HepG2 (cell line): Measurements from ENCODE around the gene NUP107. TPM values are rescaled to one million over a fixed set of nuclear protein-coding genes. Genes with fewer than 3 reads are reported as not detected.

Experiments used
- AFF4 ChIP-seq: sonication (generic); formaldehyde crosslinking; IDR thresholded peaks from 2 replicates; pipeline ENCODE4 v1.4.0; 2020; ENCODE audit warnings: missing genetic modification reagents
- AKAP8 ChIP-seq: sonication (generic); formaldehyde crosslinking; IDR thresholded peaks from 2 replicates; pipeline ENCODE4 v1.5.1; 2020; ENCODE audit warnings: mild to moderate bottlenecking, missing genetic modification reagents
- ARID2 ChIP-seq: sonication (generic); formaldehyde crosslinking; IDR thresholded peaks from 2 replicates; pipeline ENCODE4 v1.8.1; 2022; ENCODE audit warnings: mild to moderate bottlenecking, missing genetic modification reagents, borderline replicate concordance
- BRCA1 ChIP-seq: sonication (generic); formaldehyde crosslinking; IDR thresholded peaks from 2 replicates; pipeline ENCODE4 v1.4.0; 2020; ENCODE audit warnings: missing genetic modification reagents
- ELF3 ChIP-seq: IDR thresholded peaks from 2 replicates; pipeline ENCODE4 v1.6.1; 2016; ENCODE audit warnings: missing genetic modification reagents, missing compliant biosample characterization
- GPN1 ChIP-seq: sonication (generic); formaldehyde crosslinking; IDR thresholded peaks from 2 replicates; pipeline ENCODE4 v1.5.1; 2020; ENCODE audit warnings: missing genetic modification reagents, borderline replicate concordance
- GTF3A ChIP-seq: sonication (generic); formaldehyde crosslinking; conservative IDR thresholded peaks from 2 replicates; pipeline ENCODE4 v1.4.0; 2020; ENCODE audit warnings: mild to moderate bottlenecking, missing genetic modification reagents
- KDM3A ChIP-seq: IDR thresholded peaks from 2 replicates; pipeline ENCODE4 v1.6.1; 2018; ENCODE audit warnings: low read depth, missing compliant biosample characterization
- NFE2 ChIP-seq: sonication (generic); formaldehyde crosslinking; IDR thresholded peaks from 2 replicates; pipeline ENCODE4 v1.4.0; 2020; ENCODE audit warnings: missing genetic modification reagents
- NR0B2 ChIP-seq: sonication (generic); formaldehyde crosslinking; IDR thresholded peaks from 2 replicates; pipeline ENCODE4 v1.4.0; 2020; ENCODE audit warnings: mild to moderate bottlenecking, missing genetic modification reagents
- RAD51 ChIP-seq: fragments of 450-650 bp; IDR thresholded peaks from 2 replicates; pipeline ENCODE4 v1.6.1; 2016; ENCODE audit warnings: borderline replicate concordance
- TGIF2 ChIP-seq: IDR thresholded peaks from 2 replicates; pipeline ENCODE4 v1.6.1; 2016; ENCODE audit warnings: control low read depth, missing compliant biosample characterization
- THAP11 ChIP-seq: IDR thresholded peaks from 2 replicates; pipeline ENCODE4 v1.6.1; 2016; ENCODE audit warnings: missing biosample characterization, missing genetic modification reagents
- TP53 ChIP-seq: sonication (generic); formaldehyde crosslinking; conservative IDR thresholded peaks from 2 replicates; pipeline ENCODE4 v1.4.0; 2020; ENCODE audit warnings: missing genetic modification reagents
- ZC3H4 ChIP-seq: sonication (generic); formaldehyde crosslinking; IDR thresholded peaks from 2 replicates; pipeline ENCODE4 v1.4.0; 2020; ENCODE audit warnings: missing genetic modification reagents, borderline replicate concordance
- ZKSCAN5 ChIP-seq: sonication (generic); formaldehyde crosslinking; IDR thresholded peaks from 2 replicates; pipeline ENCODE4 v1.5.1; 2020; ENCODE audit warnings: mild to moderate bottlenecking, missing genetic modification reagents
- ZMYM4 ChIP-seq: sonication (generic); formaldehyde crosslinking; IDR thresholded peaks from 2 replicates; pipeline ENCODE4 v1.8.1; 2023; ENCODE audit warnings: mild to moderate bottlenecking, missing genetic modification reagents
- ZNF143 ChIP-seq: sonication (generic); formaldehyde crosslinking; IDR thresholded peaks from 2 replicates; pipeline ENCODE4 v1.4.0; 2020; ENCODE audit warnings: missing genetic modification reagents
- ZNF232 ChIP-seq: sonication (generic); formaldehyde crosslinking; IDR thresholded peaks from 2 replicates; pipeline ENCODE4 v1.4.0; 2020; ENCODE audit warnings: missing genetic modification reagents, borderline replicate concordance
- ZNF382 ChIP-seq: sonication (generic); formaldehyde crosslinking; IDR thresholded peaks from 2 replicates; pipeline ENCODE4 v1.5.0; 2020; ENCODE audit warnings: missing genetic modification reagents, mild to moderate bottlenecking, borderline replicate concordance
- ZNF550 ChIP-seq: sonication (generic); formaldehyde crosslinking; IDR thresholded peaks from 2 replicates; pipeline ENCODE4 v1.4.0; 2020; ENCODE audit warnings: mild to moderate bottlenecking, missing genetic modification reagents, borderline replicate concordance
- ZNF713 ChIP-seq: sonication (generic); formaldehyde crosslinking; IDR thresholded peaks from 2 replicates; pipeline ENCODE4 v1.4.0; 2020; ENCODE audit warnings: mild to moderate bottlenecking, missing genetic modification reagents
- ZSCAN25 ChIP-seq: sonication (generic); formaldehyde crosslinking; IDR thresholded peaks from 2 replicates; pipeline ENCODE4 v1.8.0; 2022; ENCODE audit warnings: mild to moderate bottlenecking, missing genetic modification reagents
- polyA plus RNA-seq, 8 experiments: library from polyadenylated mRNA; depleted of rRNA in 3 of 8; stranded (reverse) in 7 of 8; unstranded in 1 of 8; fragments of >200 nt; fragmentation: Illumina TruSeq in 4 of 8; extraction: Trizol in 4 of 8; gene quantifications; 2 replicates each; pipeline versions ENCODE4 v1.2.1 to v1.2.3, GENCODE V29; 2011 to 2016; ENCODE audit warnings: low read depth in 4 of 8, missing spikeins in 1 of 8, mixed read lengths in 1 of 8; ENCODE audit not compliant: insufficient read depth in 1 of 8
- total RNA-seq, 5 experiments: library from RNA; depleted of rRNA; stranded (reverse); fragments of >200 nt; fragmentation: Illumina TruSeq; extraction: Trizol; gene quantifications; 2 replicates each; pipeline ENCODE4 v1.2.3, GENCODE V29; 2016; ENCODE audit warnings: low read depth in 1 of 5
- TF ChIP-seq, protein P1 (sequence below): sonication (generic); formaldehyde crosslinking; IDR thresholded peaks from 2 replicates; pipeline ENCODE4 v1.4.0; 2020; ENCODE audit warnings: missing genetic modification reagents

NUP107 gene
- total and polyA plus RNA-seq, 2 of the 13 experiments (the other 11 are each of a cell fraction or from before 2014, with no cell fraction given) = 54.7 to 100 TPM

- TF ChIP-seq ARID2 (CRISPR knock-in tag) (0 out of 2 replicates have a peak, but pooled peaks have one; percentile 77), ZMYM4 (CRISPR knock-in tag) (peak; percentile 95), GPN1 (CRISPR knock-in tag) (no peak), ELF3 (CRISPR knock-in tag) (peak; percentile 98), AFF4 (0 out of 2 replicates have a peak, but pooled peaks have one; percentile 43), ZKSCAN5 (CRISPR knock-in tag) (no peak), GTF3A (CRISPR knock-in tag) (0 out of 2 replicates have a peak, but pooled peaks have one; percentile 54), ZSCAN25 (CRISPR knock-in tag) (no peak), ZNF143 (CRISPR knock-in tag) (peak; percentile 67; the same call in 1 of the 2 replicates), AKAP8 (CRISPR knock-in tag) (no peak), ZNF382 (no peak), NFE2 (CRISPR knock-in tag) (peak; percentile 46; the same call in 1 of the 2 replicates), BRCA1 (CRISPR knock-in tag) (no peak), NR0B2 (CRISPR knock-in tag) (peak; percentile 36; the same call in 1 of the 2 replicates), ZNF713 (CRISPR knock-in tag) (no peak; the same call in 1 of the 2 replicates), TP53 (CRISPR knock-in tag) (peak; percentile 87; the same call in 1 of the 2 replicates), ZNF232 (CRISPR knock-in tag) (peak; percentile 89; the same call in 1 of the 2 replicates), RAD51 (no peak), ZNF550 (no peak), TGIF2 (CRISPR knock-in tag) (0 out of 2 replicates have a peak, but pooled peaks have one; percentile 72), ZC3H4 (peak; percentile 54; the same call in 1 of the 2 replicates), THAP11 (CRISPR knock-in tag) (peak; percentile 97), KDM3A (CRISPR knock-in tag) (peak; percentile 81; the same call in 1 of the 2 replicates)
- TF ChIP-seq, protein P1, sequence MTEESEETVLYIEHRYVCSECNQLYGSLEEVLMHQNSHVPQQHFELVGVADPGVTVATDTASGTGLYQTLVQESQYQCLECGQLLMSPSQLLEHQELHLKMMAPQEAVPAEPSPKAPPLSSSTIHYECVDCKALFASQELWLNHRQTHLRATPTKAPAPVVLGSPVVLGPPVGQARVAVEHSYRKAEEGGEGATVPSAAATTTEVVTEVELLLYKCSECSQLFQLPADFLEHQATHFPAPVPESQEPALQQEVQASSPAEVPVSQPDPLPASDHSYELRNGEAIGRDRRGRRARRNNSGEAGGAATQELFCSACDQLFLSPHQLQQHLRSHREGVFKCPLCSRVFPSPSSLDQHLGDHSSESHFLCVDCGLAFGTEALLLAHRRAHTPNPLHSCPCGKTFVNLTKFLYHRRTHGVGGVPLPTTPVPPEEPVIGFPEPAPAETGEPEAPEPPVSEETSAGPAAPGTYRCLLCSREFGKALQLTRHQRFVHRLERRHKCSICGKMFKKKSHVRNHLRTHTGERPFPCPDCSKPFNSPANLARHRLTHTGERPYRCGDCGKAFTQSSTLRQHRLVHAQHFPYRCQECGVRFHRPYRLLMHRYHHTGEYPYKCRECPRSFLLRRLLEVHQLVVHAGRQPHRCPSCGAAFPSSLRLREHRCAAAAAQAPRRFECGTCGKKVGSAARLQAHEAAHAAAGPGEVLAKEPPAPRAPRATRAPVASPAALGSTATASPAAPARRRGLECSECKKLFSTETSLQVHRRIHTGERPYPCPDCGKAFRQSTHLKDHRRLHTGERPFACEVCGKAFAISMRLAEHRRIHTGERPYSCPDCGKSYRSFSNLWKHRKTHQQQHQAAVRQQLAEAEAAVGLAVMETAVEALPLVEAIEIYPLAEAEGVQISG (CRISPR knock-in tag) = peak; percentile 96
These were observed at the start of gene NUP107 (continued) for GRCh38 chr12:68686595-68687521.
